Measurements from ENCODE around the gene INTU. TPM values are rescaled to one million over a fixed set of nuclear protein-coding genes. Genes with fewer than 3 reads are reported as not detected.
"Not testable (repeated sequence)": the region's sequence is repeated elsewhere in the genome, so short reads cannot be mapped to it uniquely, and the experiment has no call there.

Gene INTU
- total RNA-seq, 2 donors from 2014 or later = 7.6 to 8.0 TPM

- intact Hi-C loops (cut with DNase I) = no loop called here
- WGBS, 2 donors = 83 to 90% methylated on average over 4 of the region's 4 CpGs
- no peak overlapping the region for H3K4me3 ChIP-seq
- H3K36me3 ChIP-seq (replicated peaks in 1 of 2; ENCODE audit: insufficient read depth in 1 of 2, low read depth in 2 of 2) = no peaks in the 10 kb centered on the region
- no peak overlapping the region for H3K27ac ChIP-seq
- no peaks in the 10 kb centered on the region for H3K4me1 ChIP-seq
- H3K27me3 ChIP-seq = no peaks in the 10 kb centered on the region
- DNase-seq (no peak), ATAC-seq (no peak)
- TF ChIP-seq CTCF (IDR thresholded peaks at IDR 0.05) = no peak
- no peak for TF ChIP-seq POLR2A (IDR thresholded peaks at IDR 0.05)
- no peaks in the 10 kb centered on the region for H3K9me3 ChIP-seq
Measured at GRCh38 chr4:127641524-127641923, 8.8 kb downstream of the INTU start.

GRCh38 chr4:127642169-127642568, 9.4 kb downstream of the INTU start:
- no peaks in the 10 kb centered on the region for H3K4me1 ChIP-seq
- no peaks in the 10 kb centered on the region for H3K9me3 ChIP-seq
- ATAC-seq (no peak), DNase-seq (no peak)
- H3K36me3 ChIP-seq (replicated peaks in 1 of 2; ENCODE audit: insufficient read depth in 1 of 2, low read depth in 2 of 2) = no peaks in the 10 kb centered on the region
- intact Hi-C loops (cut with DNase I) = no loop called here
- no peak overlapping the region for H3K27ac ChIP-seq
- no peaks in the 10 kb centered on the region for H3K27me3 ChIP-seq
- H3K4me3 ChIP-seq = no peak overlapping the region
- TF ChIP-seq CTCF (IDR thresholded peaks at IDR 0.05) = no peak
- no peak for TF ChIP-seq POLR2A (IDR thresholded peaks at IDR 0.05)

GRCh38 chr4:127643791-127644190, 11.0 kb downstream of the INTU start:
- no peaks in the 10 kb centered on the region for H3K4me1 ChIP-seq
- no peaks in the 10 kb centered on the region for H3K27me3 ChIP-seq
- H3K36me3 ChIP-seq (replicated peaks in 1 of 2; ENCODE audit: insufficient read depth in 1 of 2, low read depth in 2 of 2) = no peaks in the 10 kb centered on the region
- no peak overlapping the region for H3K27ac ChIP-seq
- intact Hi-C loops (cut with DNase I) = no loop called here
- no peak for ATAC-seq
- DNase-seq = no peak
- no peak for TF ChIP-seq CTCF (IDR thresholded peaks at IDR 0.05)
- TF ChIP-seq POLR2A (IDR thresholded peaks at IDR 0.05) = no peak
- 86 to 93% methylated on average over 4 of the region's 4 CpGs for WGBS, 2 donors
- H3K4me3 ChIP-seq = no peak overlapping the region
- no peaks in the 10 kb centered on the region for H3K9me3 ChIP-seq

GRCh38 chr4:127648061-127648460, 15.3 kb downstream of the INTU start:
- Histone ChIP-seq H3K27me3 (no peaks in the 10 kb centered on the region), H3K4me3 (no peak overlapping the region), H3K36me3 (replicated peaks in 1 of 2; ENCODE audit: insufficient read depth in 1 of 2, low read depth in 2 of 2) (no peaks in the 10 kb centered on the region), H3K4me1 (no peaks in the 10 kb centered on the region), H3K9me3 (no peaks in the 10 kb centered on the region), H3K27ac (no peak overlapping the region)
- ATAC-seq = no peak
- DNase-seq = no peak
- intact Hi-C loops (cut with DNase I) = no loop called here
- 93 to 94% methylated on average over 3 of the region's 3 CpGs for WGBS, 2 donors
- no peak for TF ChIP-seq POLR2A (IDR thresholded peaks at IDR 0.05)
- TF ChIP-seq CTCF (IDR thresholded peaks at IDR 0.05) = no peak

- H3K27ac ChIP-seq; intact Hi-C loops (cut with DNase I); H3K27me3 ChIP-seq; H3K36me3 ChIP-seq (replicated peaks in 1 of 2; ENCODE audit: insufficient read depth in 1 of 2, low read depth in 2 of 2); H3K4me3 ChIP-seq; H3K4me1 ChIP-seq; DNase-seq; H3K9me3 ChIP-seq; ATAC-seq: not testable (repeated sequence)
- 88 to 100% methylated on average over 3 to 8 of the region's 17 CpGs for WGBS, 2 donors
Measured at GRCh38 chr4:127655590-127655989, 22.8 kb downstream of the INTU start.
